OCI-LY7 (cell line): ENCODE results near the gene OSM. TPM values are rescaled to one million over a fixed set of nuclear protein-coding genes. Genes with fewer than 3 reads are reported as not detected.
A peak's percentile ranks its signal among the peaks of the same experiment; 100 is the strongest.

Experiments used
- BruUV-seq: library from RNA; stranded (reverse); fragments of 400-500 nt; replicated peaks from 2 replicates; lab custom pipeline; 2021; lab: Mats Ljungman, UMichigan
- CTCF ChIA-PET: fragments of 300-600 bp; sonication (Branson Sonifier 250); formaldehyde crosslinking; loops from one replicate; lab custom pipeline; 2022; ENCODE audit warnings: antibody characterized with exemption; ENCODE audit not compliant: unreplicated experiment; lab: Charles Lee
- POLR2A ChIA-PET: fragments of 300-600 bp; sonication (Branson Sonifier 250); formaldehyde crosslinking; loops from one replicate; lab custom pipeline; 2022; ENCODE audit warnings: antibody characterized with exemption; lab: Charles Lee
- DNase-seq: peaks from one replicate; pipeline ENCODE4 v3.0.0-alpha.2; 2015; ENCODE audit warnings: low spot score
- H2AFZ ChIP-seq: fragments of 200-600 bp; sonication (generic), shearing (Covaris generic); 2 replicates; pipeline ENCODE4 v1.6.1; 2014; ENCODE audit warnings: mild to moderate bottlenecking, antibody characterized with exemption, low read length, moderate library complexity
- H3K27ac ChIP-seq: fragments of 200-600 bp; sonication (generic); 2 replicates; pipeline ENCODE4 v1.5.1; 2014; ENCODE audit warnings: mixed run types, low read depth, mild to moderate bottlenecking, moderate library complexity, low read length, inconsistent platforms; ENCODE audit not compliant: poor library complexity, severe bottlenecking
- H3K36me3 ChIP-seq: fragments of 200-600 bp; sonication (generic); 2 replicates; pipeline ENCODE4 v1.6.1; 2014; ENCODE audit warnings: mild to moderate bottlenecking, antibody characterized with exemption, low read length, moderate library complexity, mixed read lengths; ENCODE audit not compliant: insufficient read depth
- H3K4me1 ChIP-seq: fragments of 200-600 bp; sonication (generic); 2 replicates; pipeline ENCODE4 v1.5.1; 2014; ENCODE audit warnings: mild to moderate bottlenecking, low read length; ENCODE audit not compliant: insufficient read depth, poor library complexity, severe bottlenecking
- H3K4me2 ChIP-seq: fragments of 200-600 bp; sonication (generic); 2 replicates; pipeline ENCODE4 v1.6.1; 2014; ENCODE audit warnings: mild to moderate bottlenecking, low read length
- H3K4me3 ChIP-seq: fragments of 200-600 bp; sonication (generic); 2 replicates; pipeline ENCODE4 v1.5.1; 2014; ENCODE audit warnings: mild to moderate bottlenecking, low read depth, low read length; ENCODE audit not compliant: poor library complexity, severe bottlenecking
- H3K79me2 ChIP-seq: fragments of 200-600 bp; sonication (generic); 2 replicates; pipeline ENCODE4 v1.6.1; 2016; ENCODE audit warnings: low read depth, mild to moderate bottlenecking, low read length, moderate library complexity, mixed read lengths; ENCODE audit not compliant: insufficient read depth
- H3K9me2 ChIP-seq: fragments of 200-600 bp; sonication (generic); 2 replicates; pipeline ENCODE4 v1.6.1; 2016; ENCODE audit warnings: mild to moderate bottlenecking, low read length, mixed read lengths; ENCODE audit not compliant: insufficient read depth
- H3K9me3 ChIP-seq: fragments of 200-600 bp; sonication (generic); 2 replicates; pipeline ENCODE4 v1.6.1; 2014; ENCODE audit warnings: mild to moderate bottlenecking, mixed run types, low read length, mixed read lengths
- H4K20me1 ChIP-seq: fragments of 200-600 bp; sonication (generic); 2 replicates; pipeline ENCODE4 v1.6.1; 2014; ENCODE audit warnings: mild to moderate bottlenecking, antibody characterized with exemption, low read length, moderate library complexity, mixed read lengths; ENCODE audit not compliant: insufficient read depth
- EZH2phosphoT487 ChIP-seq: fragments of 200-600 bp; sonication (generic); IDR thresholded peaks from 2 replicates; pipeline ENCODE4 v1.6.1; 2018; ENCODE audit warnings: low read depth, borderline replicate concordance, mild to moderate bottlenecking, mixed run types, antibody characterized with exemption, low read length, moderate library complexity, mixed read lengths
- intact Hi-C: fragments of 100-400 bp; cut with micrococcal nuclease; formaldehyde crosslinking; loops from one replicate; pipeline ENCODE4 v1.10.0; 2022; ENCODE audit not compliant: unreplicated experiment
- total RNA-seq, 2 experiments: library from RNA; depleted of rRNA in 1 of 2; stranded (reverse); fragments of >200 nt in 1 of 2; shearing (Covaris generic) in 1 of 2; gene quantifications; 2 replicates each; pipeline ENCODE4 v1.2.3, GENCODE V29; 2014 to 2022
- TF ChIP-seq, protein P1 (sequence below): fragments of 200-600 bp; sonication (generic); conservative IDR thresholded peaks from 2 replicates; pipeline ENCODE4 v1.5.1; 2014; ENCODE audit warnings: mild to moderate bottlenecking, antibody characterized with exemption, low read length, moderate library complexity, mixed read lengths

The OSM gene
- total RNA-seq, 2 experiments from 2014 or later: 0.91 TPM; not detected in 1

DNA sequence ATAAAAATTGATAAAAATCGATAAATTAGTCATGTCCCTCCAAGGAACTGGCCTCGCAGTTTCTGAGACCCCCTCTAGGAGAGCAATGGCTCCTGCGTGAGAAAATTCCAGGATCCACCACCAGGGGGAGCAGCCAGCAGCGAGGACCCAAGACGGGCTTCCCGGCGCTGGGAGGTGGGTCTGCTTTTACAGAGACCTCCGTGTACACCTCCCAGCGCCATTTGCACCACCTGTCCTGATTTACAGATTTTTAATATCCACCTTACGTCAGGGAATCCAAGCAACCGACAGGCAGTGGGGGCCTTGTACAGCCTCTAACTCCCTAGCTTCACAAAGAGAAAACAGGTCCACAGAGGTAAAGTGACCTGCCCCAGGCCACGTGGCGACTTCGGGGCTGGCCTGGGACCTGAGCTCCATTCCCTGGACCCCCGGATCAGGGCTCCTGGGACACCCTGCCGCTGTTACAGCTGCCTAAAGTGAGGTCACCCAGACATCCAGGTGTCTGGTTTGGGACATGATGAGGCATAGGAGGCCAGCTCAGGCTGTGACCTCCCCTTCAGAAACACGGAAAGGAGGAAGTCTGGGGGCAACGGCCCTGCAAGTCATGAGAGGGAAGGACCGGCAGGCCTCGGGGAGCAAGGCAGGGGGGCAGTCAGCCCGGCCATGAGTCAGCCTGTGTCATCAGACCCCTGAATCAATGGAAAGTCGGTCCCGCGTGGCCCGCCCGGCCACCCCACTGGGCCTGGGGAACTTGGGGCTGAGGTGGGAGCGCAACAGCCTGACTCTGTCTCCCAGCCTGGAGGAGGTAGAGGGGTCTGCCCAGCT lies 3.5 kb downstream of the OSM start:
- ChIA-PET CTCF (interaction anchor here (0.6 to 1.1 kb wide), 4 partner anchors 10 to 372 kb away, joined by 3 to 14 read pairs (median 6); no protein-coding TSS in a partner anchor), POLR2A (no interaction called here)
- H3K36me3 ChIP-seq: no peaks in the 10 kb centered on the region
- TF ChIP-seq, protein P1, sequence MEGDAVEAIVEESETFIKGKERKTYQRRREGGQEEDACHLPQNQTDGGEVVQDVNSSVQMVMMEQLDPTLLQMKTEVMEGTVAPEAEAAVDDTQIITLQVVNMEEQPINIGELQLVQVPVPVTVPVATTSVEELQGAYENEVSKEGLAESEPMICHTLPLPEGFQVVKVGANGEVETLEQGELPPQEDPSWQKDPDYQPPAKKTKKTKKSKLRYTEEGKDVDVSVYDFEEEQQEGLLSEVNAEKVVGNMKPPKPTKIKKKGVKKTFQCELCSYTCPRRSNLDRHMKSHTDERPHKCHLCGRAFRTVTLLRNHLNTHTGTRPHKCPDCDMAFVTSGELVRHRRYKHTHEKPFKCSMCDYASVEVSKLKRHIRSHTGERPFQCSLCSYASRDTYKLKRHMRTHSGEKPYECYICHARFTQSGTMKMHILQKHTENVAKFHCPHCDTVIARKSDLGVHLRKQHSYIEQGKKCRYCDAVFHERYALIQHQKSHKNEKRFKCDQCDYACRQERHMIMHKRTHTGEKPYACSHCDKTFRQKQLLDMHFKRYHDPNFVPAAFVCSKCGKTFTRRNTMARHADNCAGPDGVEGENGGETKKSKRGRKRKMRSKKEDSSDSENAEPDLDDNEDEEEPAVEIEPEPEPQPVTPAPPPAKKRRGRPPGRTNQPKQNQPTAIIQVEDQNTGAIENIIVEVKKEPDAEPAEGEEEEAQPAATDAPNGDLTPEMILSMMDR: peak; percentile 96
- no peak for TF ChIP-seq EZH2phosphoT487
- H3K79me2 ChIP-seq: no peaks in the 10 kb centered on the region; the same call in 1 of the 2 replicates
- no peaks in the 10 kb centered on the region for H3K9me3 ChIP-seq
- BruUV-seq: no TSS peak
- peaks cover 20% of the 10 kb centered on the region for H3K4me1 ChIP-seq
- peak overlapping the region; percentile 56; the same call in 1 of the 2 replicates for H2AFZ ChIP-seq
- no peak overlapping the region for H3K27ac ChIP-seq
- intact Hi-C loops: loop anchor here (1.0 kb wide), 3 partner anchors 24 to 128 kb away; partner anchors contain the start of gene RNF215
- no peak overlapping the region for H3K4me3 ChIP-seq
- DNase-seq: peak; percentile 80
- no peaks in the 10 kb centered on the region for H3K9me2 ChIP-seq
- H4K20me1 ChIP-seq: no peaks in the 10 kb centered on the region
- H3K4me2 ChIP-seq: peak overlapping the region; percentile 29

DNA sequence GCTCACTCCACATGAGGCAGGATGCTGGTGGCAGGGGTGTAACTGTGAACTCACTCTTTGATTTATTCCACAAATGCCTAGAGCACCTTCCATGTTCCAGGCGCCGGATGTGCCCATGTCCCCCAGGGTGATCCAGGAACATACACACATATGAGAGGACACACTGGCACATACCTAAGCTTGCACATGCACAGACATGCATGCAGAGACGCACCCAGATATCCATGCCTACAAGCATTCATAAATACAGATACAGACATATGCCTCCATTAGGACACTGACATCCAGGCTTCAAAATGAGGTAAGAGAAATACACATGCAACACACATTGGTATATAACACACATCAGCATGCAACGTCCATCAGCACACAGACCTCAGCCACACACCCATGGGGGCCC lies 4.5 kb downstream of the OSM start:
- intact Hi-C loops: no loop called here
- no TSS peak for BruUV-seq

More for the DNA sequence above, 4.5 kb downstream of the OSM start:
- ChIA-PET CTCF (interaction anchor here (1.1 kb wide), 1 partner anchor 26 kb away, joined by 5 read pairs; no protein-coding TSS in a partner anchor), POLR2A (no interaction called here)
- no peaks in the 10 kb centered on the region for H3K9me3 ChIP-seq
- H3K4me2 ChIP-seq: no peak overlapping the region
- H3K4me1 ChIP-seq: peaks cover 14% of the 10 kb centered on the region
- DNase-seq: no peak
- H4K20me1 ChIP-seq: no peaks in the 10 kb centered on the region
- no peak overlapping the region for H3K4me3 ChIP-seq
- H3K36me3 ChIP-seq: no peaks in the 10 kb centered on the region
- no peak overlapping the region for H3K27ac ChIP-seq
- no peaks in the 10 kb centered on the region for H3K9me2 ChIP-seq
- TF ChIP-seq, protein P1: no peak
- no peak for TF ChIP-seq EZH2phosphoT487
- no peak overlapping the region for H2AFZ ChIP-seq
- H3K79me2 ChIP-seq: no peaks in the 10 kb centered on the region; the same call in 1 of the 2 replicates
